ENCODE measurements around the gene TRIM24.

DNA sequence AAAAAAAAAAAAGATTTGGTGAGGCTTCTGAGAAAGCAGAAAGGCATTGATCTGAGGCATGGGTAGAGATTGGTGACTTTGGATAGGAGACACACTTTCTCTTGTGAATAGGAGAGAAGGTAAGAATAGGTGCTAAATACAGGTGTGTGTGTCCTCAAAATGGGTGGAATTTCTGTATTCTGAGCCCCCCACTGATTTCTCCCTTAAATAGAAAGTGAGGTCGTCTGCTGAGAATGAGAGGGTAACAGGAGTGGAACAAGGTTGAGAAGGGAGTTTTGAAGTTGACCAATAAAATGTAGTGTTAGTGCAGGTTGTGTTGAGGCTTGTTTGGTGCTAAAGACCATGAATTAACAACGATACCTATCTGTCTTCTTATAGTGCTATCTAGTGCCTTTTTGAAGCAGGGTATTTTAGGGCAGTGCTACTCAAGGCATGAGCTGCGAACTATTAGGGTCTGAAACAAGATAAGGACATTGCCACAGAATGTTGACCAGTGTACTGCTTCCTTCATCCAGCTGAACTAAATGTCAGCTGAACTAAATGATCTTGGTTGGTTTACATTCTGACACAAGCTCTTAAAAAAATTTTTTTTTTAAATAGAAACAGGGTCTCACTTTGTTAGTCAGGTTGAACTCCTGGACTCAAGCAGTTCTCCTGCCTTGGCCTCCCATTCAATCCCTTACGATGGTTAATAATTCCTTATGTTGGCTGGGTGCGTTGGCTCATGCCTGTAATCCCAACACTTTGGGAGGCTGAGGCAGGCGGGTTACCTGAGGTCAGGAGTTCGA lies 12.4 kb downstream of the TRIM24 start:
- no peak for TF ChIP-seq POLR2AphosphoS5 (IDR thresholded peaks at IDR 0.05)
- TF ChIP-seq, protein P1, sequence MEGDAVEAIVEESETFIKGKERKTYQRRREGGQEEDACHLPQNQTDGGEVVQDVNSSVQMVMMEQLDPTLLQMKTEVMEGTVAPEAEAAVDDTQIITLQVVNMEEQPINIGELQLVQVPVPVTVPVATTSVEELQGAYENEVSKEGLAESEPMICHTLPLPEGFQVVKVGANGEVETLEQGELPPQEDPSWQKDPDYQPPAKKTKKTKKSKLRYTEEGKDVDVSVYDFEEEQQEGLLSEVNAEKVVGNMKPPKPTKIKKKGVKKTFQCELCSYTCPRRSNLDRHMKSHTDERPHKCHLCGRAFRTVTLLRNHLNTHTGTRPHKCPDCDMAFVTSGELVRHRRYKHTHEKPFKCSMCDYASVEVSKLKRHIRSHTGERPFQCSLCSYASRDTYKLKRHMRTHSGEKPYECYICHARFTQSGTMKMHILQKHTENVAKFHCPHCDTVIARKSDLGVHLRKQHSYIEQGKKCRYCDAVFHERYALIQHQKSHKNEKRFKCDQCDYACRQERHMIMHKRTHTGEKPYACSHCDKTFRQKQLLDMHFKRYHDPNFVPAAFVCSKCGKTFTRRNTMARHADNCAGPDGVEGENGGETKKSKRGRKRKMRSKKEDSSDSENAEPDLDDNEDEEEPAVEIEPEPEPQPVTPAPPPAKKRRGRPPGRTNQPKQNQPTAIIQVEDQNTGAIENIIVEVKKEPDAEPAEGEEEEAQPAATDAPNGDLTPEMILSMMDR (IDR thresholded peaks at IDR 0.05 in 8 of 11, conservative IDR thresholded peaks at IDR 0.05 in 3 of 11) = no peak

Measured in spleen (tissue), 7 donors.